ENCODE results near the gene DLX4. TPM values are rescaled to one million over a fixed set of nuclear protein-coding genes. Genes with fewer than 3 reads are reported as not detected.

DLX4 gene
- total RNA-seq, 1 experiment from 2014 or later, result 11.2 TPM

GRCh38 chr17:49967205-49967604, 1.8 kb upstream of the DLX4 start:
- BruUV-seq (replicated peaks), result no TSS peak
- Histone ChIP-seq H3K4me1 (ENCODE audit: control insufficient read depth, insufficient read depth, low read length) (peaks cover 16% of the 10 kb centered on the region), H3K9me3 (ENCODE audit: control insufficient read depth, insufficient read depth, low read depth, low read length) (no peaks in the 10 kb centered on the region), H3K27ac (ENCODE audit: low read length) (no peak overlapping the region), H3K4me3 (ENCODE audit: low read depth in 2 of 2, low read length in 2 of 2) (no peak overlapping the region), H3K36me3 (ENCODE audit: control insufficient read depth, insufficient read depth, low read length) (no peaks in the 10 kb centered on the region), H3K27me3 (ENCODE audit: control insufficient read depth, insufficient read depth, low read length) (peaks cover 15% of the 10 kb centered on the region)
- intact Hi-C loops (cut with micrococcal nuclease; ENCODE audit: unreplicated experiment) (no loop called here), in situ Hi-C loops (cut with HindIII; ENCODE audit: low pct_unique_long_range_greater_than_20kb, low sequenced_read_pairs) (no loop called here)
- DNase-seq (ENCODE audit: low read depth, low spot score) (no peak), ATAC-seq (no peak)
- POLR2A ChIA-PET, result interaction anchor here (0.6 kb wide), 1 partner anchor 57 kb away, joined by 18 read pairs; no protein-coding TSS in a partner anchor
- CTCF ChIA-PET, result no interaction called here
- TF ChIP-seq TCF7L2 (IDR thresholded peaks at IDR 0.05; ENCODE audit: low read depth, low read length) (no peak), SIN3A (IDR thresholded peaks at IDR 0.05; ENCODE audit: borderline replicate concordance, insufficient read depth, low read depth, low read length) (no peak), POLR2AphosphoS5 (IDR thresholded peaks at IDR 0.05; ENCODE audit: low read depth, low read length) (no peak)
- TF ChIP-seq, protein P1, sequence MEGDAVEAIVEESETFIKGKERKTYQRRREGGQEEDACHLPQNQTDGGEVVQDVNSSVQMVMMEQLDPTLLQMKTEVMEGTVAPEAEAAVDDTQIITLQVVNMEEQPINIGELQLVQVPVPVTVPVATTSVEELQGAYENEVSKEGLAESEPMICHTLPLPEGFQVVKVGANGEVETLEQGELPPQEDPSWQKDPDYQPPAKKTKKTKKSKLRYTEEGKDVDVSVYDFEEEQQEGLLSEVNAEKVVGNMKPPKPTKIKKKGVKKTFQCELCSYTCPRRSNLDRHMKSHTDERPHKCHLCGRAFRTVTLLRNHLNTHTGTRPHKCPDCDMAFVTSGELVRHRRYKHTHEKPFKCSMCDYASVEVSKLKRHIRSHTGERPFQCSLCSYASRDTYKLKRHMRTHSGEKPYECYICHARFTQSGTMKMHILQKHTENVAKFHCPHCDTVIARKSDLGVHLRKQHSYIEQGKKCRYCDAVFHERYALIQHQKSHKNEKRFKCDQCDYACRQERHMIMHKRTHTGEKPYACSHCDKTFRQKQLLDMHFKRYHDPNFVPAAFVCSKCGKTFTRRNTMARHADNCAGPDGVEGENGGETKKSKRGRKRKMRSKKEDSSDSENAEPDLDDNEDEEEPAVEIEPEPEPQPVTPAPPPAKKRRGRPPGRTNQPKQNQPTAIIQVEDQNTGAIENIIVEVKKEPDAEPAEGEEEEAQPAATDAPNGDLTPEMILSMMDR (IDR thresholded peaks at IDR 0.05), result no peak
- TF ChIP-seq, protein P2, sequence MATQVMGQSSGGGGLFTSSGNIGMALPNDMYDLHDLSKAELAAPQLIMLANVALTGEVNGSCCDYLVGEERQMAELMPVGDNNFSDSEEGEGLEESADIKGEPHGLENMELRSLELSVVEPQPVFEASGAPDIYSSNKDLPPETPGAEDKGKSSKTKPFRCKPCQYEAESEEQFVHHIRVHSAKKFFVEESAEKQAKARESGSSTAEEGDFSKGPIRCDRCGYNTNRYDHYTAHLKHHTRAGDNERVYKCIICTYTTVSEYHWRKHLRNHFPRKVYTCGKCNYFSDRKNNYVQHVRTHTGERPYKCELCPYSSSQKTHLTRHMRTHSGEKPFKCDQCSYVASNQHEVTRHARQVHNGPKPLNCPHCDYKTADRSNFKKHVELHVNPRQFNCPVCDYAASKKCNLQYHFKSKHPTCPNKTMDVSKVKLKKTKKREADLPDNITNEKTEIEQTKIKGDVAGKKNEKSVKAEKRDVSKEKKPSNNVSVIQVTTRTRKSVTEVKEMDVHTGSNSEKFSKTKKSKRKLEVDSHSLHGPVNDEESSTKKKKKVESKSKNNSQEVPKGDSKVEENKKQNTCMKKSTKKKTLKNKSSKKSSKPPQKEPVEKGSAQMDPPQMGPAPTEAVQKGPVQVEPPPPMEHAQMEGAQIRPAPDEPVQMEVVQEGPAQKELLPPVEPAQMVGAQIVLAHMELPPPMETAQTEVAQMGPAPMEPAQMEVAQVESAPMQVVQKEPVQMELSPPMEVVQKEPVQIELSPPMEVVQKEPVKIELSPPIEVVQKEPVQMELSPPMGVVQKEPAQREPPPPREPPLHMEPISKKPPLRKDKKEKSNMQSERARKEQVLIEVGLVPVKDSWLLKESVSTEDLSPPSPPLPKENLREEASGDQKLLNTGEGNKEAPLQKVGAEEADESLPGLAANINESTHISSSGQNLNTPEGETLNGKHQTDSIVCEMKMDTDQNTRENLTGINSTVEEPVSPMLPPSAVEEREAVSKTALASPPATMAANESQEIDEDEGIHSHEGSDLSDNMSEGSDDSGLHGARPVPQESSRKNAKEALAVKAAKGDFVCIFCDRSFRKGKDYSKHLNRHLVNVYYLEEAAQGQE (IDR thresholded peaks at IDR 0.05; ENCODE audit: insufficient read depth in 1 of 2, low read depth in 2 of 2, low read length in 1 of 2), result no peak

DNA sequence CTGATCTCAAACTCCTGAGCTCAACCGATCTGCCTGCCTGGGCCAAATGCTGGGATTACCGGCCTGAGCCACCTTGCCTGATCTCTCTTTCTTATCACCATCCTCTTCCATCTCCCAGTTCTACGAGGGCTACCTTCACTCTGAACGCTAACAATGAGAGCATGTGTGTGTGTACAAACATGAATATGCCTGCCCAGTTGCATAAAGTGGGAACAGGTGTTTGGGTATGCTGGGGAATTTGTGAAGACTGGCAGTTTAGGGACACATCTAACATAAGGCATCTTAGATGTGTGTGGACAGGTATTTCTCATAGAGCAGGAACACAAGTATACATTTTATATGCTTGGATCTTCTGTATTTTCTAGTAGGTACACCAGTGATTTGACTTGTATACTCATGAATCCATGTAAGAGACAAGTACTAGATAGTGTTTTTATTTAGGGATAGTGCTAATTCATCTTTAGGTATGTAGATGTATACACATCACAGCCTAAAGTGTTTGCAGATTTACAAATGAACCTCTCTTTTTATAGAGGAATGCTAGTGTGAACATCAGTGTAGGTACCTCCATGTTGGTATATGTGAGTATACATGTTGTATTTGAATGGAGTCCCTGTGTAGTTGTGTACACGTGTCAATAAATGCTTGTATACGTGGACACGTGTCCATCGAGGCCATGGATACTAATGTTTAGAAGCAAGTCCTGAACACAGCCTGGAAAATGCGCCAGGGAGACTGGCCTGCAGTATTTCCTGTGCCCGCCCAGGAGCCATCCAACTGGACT, 1.2 kb upstream of the DLX4 start:
- TF ChIP-seq, protein P2 (IDR thresholded peaks at IDR 0.05; ENCODE audit: insufficient read depth in 1 of 2, low read depth in 2 of 2, low read length in 1 of 2), result no peak
- TF ChIP-seq TCF7L2 (IDR thresholded peaks at IDR 0.05; ENCODE audit: low read depth, low read length), result no peak
- TF ChIP-seq, protein P1 (IDR thresholded peaks at IDR 0.05), result no peak
- TF ChIP-seq SIN3A (IDR thresholded peaks at IDR 0.05; ENCODE audit: borderline replicate concordance, insufficient read depth, low read depth, low read length), result no peak
- TF ChIP-seq POLR2AphosphoS5 (IDR thresholded peaks at IDR 0.05; ENCODE audit: low read depth, low read length), result no peak
- no peak for DNase-seq (ENCODE audit: low read depth, low spot score)
- POLR2A ChIA-PET, result no interaction called here
- Histone ChIP-seq H3K27me3 (ENCODE audit: control insufficient read depth, insufficient read depth, low read length) (peaks cover 15% of the 10 kb centered on the region), H3K4me3 (ENCODE audit: low read depth in 2 of 2, low read length in 2 of 2) (peak overlapping the region; percentile 88 to 89), H3K36me3 (ENCODE audit: control insufficient read depth, insufficient read depth, low read length) (no peaks in the 10 kb centered on the region), H3K9me3 (ENCODE audit: control insufficient read depth, insufficient read depth, low read depth, low read length) (no peaks in the 10 kb centered on the region), H3K27ac (ENCODE audit: low read length) (peak overlapping the region; percentile 81; the same call in 1 of the 2 replicates), H3K4me1 (ENCODE audit: control insufficient read depth, insufficient read depth, low read length) (peaks cover 16% of the 10 kb centered on the region)
- BruUV-seq (replicated peaks), result no TSS peak
- intact Hi-C loops (cut with micrococcal nuclease; ENCODE audit: unreplicated experiment) (no loop called here), in situ Hi-C loops (cut with HindIII; ENCODE audit: low pct_unique_long_range_greater_than_20kb, low sequenced_read_pairs) (no loop called here)
- CTCF ChIA-PET, result no interaction called here
- no peak for ATAC-seq

All from Panc1 (cell line).